Choroid plexus epithelial cell (primary cell): ENCODE results near the gene NEDD4L.

Source experiments
- DNase-seq: peaks from one replicate; pipeline ENCODE4 v3.0.0-alpha.2; 2010; ENCODE audit warnings: low read depth
- H3K4me3 ChIP-seq: 2 replicates; pipeline ENCODE4 v1.5.1; 2011; ENCODE audit warnings: low read depth, mild to moderate bottlenecking, control low read depth, low read length, moderate library complexity
- TF ChIP-seq, protein P1 (sequence below): conservative IDR thresholded peaks from 2 replicates; pipeline ENCODE4 v1.5.1; 2011; ENCODE audit warnings: low read depth, mild to moderate bottlenecking, control low read depth, inconsistent platforms, low read length, moderate library complexity

The NEDD4L gene

GRCh38 chr18:58088691-58089065 is 44.7 kb downstream of the NEDD4L start:
- TF ChIP-seq, protein P1, sequence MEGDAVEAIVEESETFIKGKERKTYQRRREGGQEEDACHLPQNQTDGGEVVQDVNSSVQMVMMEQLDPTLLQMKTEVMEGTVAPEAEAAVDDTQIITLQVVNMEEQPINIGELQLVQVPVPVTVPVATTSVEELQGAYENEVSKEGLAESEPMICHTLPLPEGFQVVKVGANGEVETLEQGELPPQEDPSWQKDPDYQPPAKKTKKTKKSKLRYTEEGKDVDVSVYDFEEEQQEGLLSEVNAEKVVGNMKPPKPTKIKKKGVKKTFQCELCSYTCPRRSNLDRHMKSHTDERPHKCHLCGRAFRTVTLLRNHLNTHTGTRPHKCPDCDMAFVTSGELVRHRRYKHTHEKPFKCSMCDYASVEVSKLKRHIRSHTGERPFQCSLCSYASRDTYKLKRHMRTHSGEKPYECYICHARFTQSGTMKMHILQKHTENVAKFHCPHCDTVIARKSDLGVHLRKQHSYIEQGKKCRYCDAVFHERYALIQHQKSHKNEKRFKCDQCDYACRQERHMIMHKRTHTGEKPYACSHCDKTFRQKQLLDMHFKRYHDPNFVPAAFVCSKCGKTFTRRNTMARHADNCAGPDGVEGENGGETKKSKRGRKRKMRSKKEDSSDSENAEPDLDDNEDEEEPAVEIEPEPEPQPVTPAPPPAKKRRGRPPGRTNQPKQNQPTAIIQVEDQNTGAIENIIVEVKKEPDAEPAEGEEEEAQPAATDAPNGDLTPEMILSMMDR = no peak
- no peak for DNase-seq
- no peak overlapping the region for H3K4me3 ChIP-seq

DNA sequence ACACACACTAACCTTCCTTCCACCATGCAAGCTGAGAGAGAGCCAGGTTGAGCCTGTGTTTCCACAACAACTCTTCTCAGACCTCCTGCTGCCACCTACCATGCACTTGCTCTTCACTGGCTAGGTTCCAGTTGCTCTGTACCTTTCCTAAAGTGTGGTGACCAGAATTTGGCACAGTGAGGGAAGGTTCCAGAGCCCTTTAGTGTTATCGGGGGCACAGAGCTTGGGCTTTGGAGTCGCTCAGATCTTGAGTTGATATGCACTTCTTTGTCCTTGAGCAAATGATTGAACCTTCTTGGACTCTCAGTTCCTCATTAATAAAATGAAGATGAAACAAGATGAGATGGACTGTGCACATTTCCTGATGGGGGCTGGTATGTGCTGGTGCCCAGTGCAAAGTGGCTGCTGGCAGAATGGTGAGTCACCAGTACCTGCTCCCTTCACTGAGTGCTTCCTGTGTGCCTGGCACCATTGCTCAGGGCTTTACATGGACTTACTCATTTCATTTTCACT is 47.1 kb downstream of the NEDD4L start:
- DNase-seq = no peak
- TF ChIP-seq, protein P1 = no peak
- H3K4me3 ChIP-seq = no peak overlapping the region

GRCh38 chr18:58093311-58093803 is 49.3 kb downstream of the NEDD4L start:
- no peak for DNase-seq
- no peak overlapping the region for H3K4me3 ChIP-seq
- TF ChIP-seq, protein P1 = no peak

GRCh38 chr18:58095222-58095621 is 51.2 kb downstream of the NEDD4L start:
- TF ChIP-seq, protein P1 = no peak
- H3K4me3 ChIP-seq = no peak overlapping the region
- DNase-seq = no peak

- no peak for DNase-seq
- no peak overlapping the region for H3K4me3 ChIP-seq
- TF ChIP-seq, protein P1 = no peak
Observed at GRCh38 chr18:58095655-58096054, 51.6 kb downstream of the NEDD4L start.

DNA sequence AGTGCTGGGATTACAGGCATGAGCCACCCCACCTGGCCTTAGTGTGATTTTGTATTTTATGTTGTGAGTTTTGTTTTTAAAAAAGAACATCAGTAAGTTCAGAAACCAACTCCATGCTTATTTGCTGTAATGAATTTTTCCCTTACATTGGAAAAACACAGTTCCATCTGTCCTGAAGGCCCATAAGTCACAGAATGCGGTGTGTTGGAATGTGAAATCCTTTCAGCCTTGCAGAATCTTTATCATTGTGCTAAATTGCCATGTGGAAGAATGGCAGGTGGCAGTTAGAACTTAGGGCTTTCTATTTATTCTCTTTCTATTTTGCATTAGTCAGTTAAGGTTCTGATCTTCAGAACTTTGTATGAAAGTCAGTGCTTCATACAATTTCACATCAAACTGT is 52.6 kb downstream of the NEDD4L start:
- no peak for DNase-seq
- TF ChIP-seq, protein P1 = no peak
- no peak overlapping the region for H3K4me3 ChIP-seq

- TF ChIP-seq, protein P1 = no peak
- DNase-seq = no peak
- no peak overlapping the region for H3K4me3 ChIP-seq
Observed at GRCh38 chr18:58097121-58097906, 53.3 kb downstream of the NEDD4L start.
